Measurements from ENCODE around the gene OSBPL5. TPM values are rescaled to one million over a fixed set of nuclear protein-coding genes. Genes with fewer than 3 reads are reported as not detected.

The OSBPL5 gene
- total and polyA plus RNA-seq, 9 of the 15 experiments (the other 6 are each of a cell fraction or from before 2014, with no cell fraction given): 0.06 to 14.8 (median 3.2) TPM

- TF ChIP-seq HCFC1 (IDR thresholded peaks at IDR 0.05; ENCODE audit: low read depth, low read length): 0 out of 2 replicates have a peak, but pooled peaks have one; percentile 9
- no peak for TF ChIP-seq ELF2 (CRISPR knock-in tag; IDR thresholded peaks at IDR 0.05)
- no peak for TF ChIP-seq HOMEZ (CRISPR knock-in tag; IDR thresholded peaks at IDR 0.05)
- peak in 1 of 2 experiments; percentile 82 for TF ChIP-seq AFF1 (IDR thresholded peaks at IDR 0.05; ENCODE audit: low read depth in 1 of 2, partially characterized antibody in 2 of 2)
- no peak for TF ChIP-seq ZNF280A (IDR thresholded peaks at IDR 0.05; ENCODE audit: low read depth, partially characterized antibody)
- TF ChIP-seq EP400 (IDR thresholded peaks at IDR 0.05): peak; percentile 79
- peak; percentile 49; the same call in 1 of the 2 replicates for TF ChIP-seq SOX6 (IDR thresholded peaks at IDR 0.05)
- TF ChIP-seq TCF3 (CRISPR knock-in tag; IDR thresholded peaks at IDR 0.05): peak; percentile 61
- TF ChIP-seq ZNF146 (CRISPR knock-in tag; IDR thresholded peaks at IDR 0.05; ENCODE audit: unreplicated experiment): no peak
- TF ChIP-seq FOXK2 (conservative IDR thresholded peaks at IDR 0.05 in 1 of 2, IDR thresholded peaks at IDR 0.05 in 1 of 2; ENCODE audit: low read depth in 2 of 2): peak; percentile 45; a peak in 2 of 4 replicates
- peak; percentile 35 for TF ChIP-seq KDM5B (IDR thresholded peaks at IDR 0.05; ENCODE audit: insufficient replicate concordance, low read depth, low read length)
- TF ChIP-seq ZC3H4 (CRISPR knock-in tag; IDR thresholded peaks at IDR 0.05; ENCODE audit: borderline replicate concordance): no peak
- TF ChIP-seq ZNF695 (CRISPR knock-in tag; IDR thresholded peaks at IDR 0.05): no peak
- TF ChIP-seq UBTF (IDR thresholded peaks at IDR 0.05; ENCODE audit: borderline replicate concordance in 1 of 2, low read depth in 2 of 2, low read length in 2 of 2): peak; percentile 76 to 91; a peak in 3 of 4 replicates
- TF ChIP-seq ZC3H11A (IDR thresholded peaks at IDR 0.05; ENCODE audit: low read depth, low read length): no peak
- peak; percentile 97 for TF ChIP-seq JUN (IDR thresholded peaks at IDR 0.05; ENCODE audit: borderline replicate concordance, low read depth, low read length)
- no peak for TF ChIP-seq JUN (CRISPR knock-in tag; IDR thresholded peaks at IDR 0.05; ENCODE audit: borderline replicate concordance)
Measured at GRCh38 chr11:3058753-3059664, 106.1 kb downstream of the OSBPL5 start (continued).
